ENCODE results near the gene CNEP1R1.
"Not testable (repeated sequence)": the region's sequence is repeated elsewhere in the genome, so short reads cannot be mapped to it uniquely, and the experiment has no call there.

The CNEP1R1 gene

GRCh38 chr16:50024684-50025536, at the start of gene CNEP1R1:
Gene CNEP1R1 (plus strand): TSS chr16:50025225. CDS start chr16:50025316, 91 bp downstream.
- DNase-seq: peak; percentile 92

- DNase-seq: no peak
These were observed 47.6 kb upstream of the CNEP1R1 start for GRCh38 chr16:49977427-49977826.

GRCh38 chr16:49978569-49979326, 46.3 kb upstream of the CNEP1R1 start:
- no peak for DNase-seq

DNA sequence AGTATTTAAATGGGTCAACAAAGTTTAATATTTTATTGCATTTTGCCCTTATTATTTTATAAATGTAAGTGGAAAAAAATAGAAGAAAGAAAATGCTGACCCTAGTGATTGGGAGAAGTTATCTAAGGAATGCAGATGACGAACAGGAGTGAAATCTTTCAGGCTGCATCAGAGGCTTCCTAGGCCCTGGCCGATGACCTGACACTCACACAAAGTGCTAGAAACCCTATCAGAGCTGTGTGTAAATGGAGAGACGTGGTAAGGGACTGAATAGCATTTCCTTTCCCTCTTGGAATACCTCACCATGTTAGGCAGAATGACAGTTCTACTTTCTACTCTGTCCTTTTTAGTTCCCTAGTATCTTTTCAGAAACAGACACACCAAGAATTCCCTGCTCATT, 44.9 kb upstream of the CNEP1R1 start:
- no peak for DNase-seq

GRCh38 chr16:49986351-49987124, 38.5 kb upstream of the CNEP1R1 start:
- DNase-seq: no peak

DNA sequence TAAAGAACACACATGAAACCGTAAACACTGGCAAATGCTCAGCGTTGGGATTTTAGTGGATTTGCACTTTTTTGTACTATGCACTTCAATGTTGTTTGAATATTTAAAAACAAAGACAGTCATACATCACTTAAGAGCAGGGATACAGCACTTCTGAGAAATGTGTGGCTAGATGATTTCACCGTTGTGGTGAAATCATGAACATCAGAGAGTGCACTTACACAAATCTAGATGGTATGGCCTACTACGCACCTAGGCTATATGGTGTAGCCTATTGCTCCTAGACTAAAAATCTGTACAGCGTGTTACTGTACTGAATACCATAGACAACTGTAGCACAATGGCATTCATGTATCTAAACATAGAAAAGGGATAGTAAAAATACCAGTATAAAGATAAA, 37.6 kb upstream of the CNEP1R1 start:
- DNase-seq: no peak

DNA sequence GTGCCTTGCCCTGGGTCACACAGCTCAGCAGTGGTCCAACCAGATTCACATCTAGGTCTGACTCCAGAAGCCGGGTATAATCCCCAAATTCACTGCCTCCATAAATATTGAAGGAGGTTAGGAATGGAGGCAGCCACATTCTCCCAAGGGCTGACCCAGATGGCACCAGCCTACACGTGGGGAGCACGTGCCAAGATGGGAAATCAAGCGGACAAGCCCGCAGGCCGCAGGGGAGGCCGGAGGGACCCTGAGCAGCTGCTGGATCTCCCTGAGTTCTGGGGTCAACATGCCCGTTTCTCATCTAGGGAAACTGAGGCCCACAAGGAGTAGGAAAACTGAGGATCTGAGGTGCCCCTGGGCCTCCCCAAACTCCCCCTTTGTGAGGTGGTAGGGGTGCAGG, 32.2 kb upstream of the CNEP1R1 start:
- no peak for DNase-seq

- no peak for DNase-seq
These were observed 31.4 kb upstream of the CNEP1R1 start for GRCh38 chr16:49993579-49993978.

DNA sequence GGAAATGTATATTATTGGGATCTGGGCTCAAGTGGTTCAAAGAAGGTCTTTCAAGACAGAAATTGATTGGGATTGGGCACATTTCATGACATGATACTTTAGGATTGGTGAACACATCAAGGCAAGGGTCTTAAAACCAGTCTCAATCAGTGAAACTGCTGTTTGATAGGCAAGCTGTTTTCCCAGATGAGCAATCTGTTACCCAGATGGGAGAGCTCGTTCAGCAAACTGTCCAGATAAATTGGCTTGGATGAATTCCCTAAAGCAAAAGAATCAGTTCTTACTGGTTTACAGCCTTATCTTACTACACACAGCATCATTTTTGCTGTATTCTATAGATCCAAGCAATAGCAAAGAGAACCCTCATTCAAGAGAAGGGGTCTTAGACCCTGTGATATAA, 31.0 kb upstream of the CNEP1R1 start:
- DNase-seq: no peak

DNA sequence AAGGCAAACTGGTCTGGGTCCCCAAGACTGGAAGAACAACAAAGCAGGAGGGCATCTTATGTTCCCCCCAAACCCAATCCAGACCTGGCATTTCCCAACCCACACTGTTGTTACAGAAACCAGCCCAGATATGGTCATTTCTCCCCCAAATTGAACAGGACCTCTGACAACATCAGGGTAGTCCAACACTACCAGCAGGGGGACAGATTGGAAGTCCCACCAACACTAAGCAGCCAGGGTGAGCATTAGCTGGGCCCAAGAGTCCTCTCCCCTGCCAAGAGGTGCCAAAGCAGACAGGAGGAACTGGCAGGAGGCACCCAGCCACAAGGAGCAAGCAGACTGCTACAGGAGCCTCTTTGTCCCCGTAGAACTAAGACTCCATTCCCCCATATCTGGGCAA, 29.3 kb upstream of the CNEP1R1 start:
- DNase-seq: no peak

GRCh38 chr16:49997721-49998251, 27.2 kb upstream of the CNEP1R1 start:
- DNase-seq: no peak

GRCh38 chr16:49998991-49999390, 26.0 kb upstream of the CNEP1R1 start:
- no peak for DNase-seq

GRCh38 chr16:50001144-50001543, 23.9 kb upstream of the CNEP1R1 start:
- no peak for DNase-seq

- DNase-seq: no peak
These were observed 22.8 kb upstream of the CNEP1R1 start for GRCh38 chr16:50002190-50002589.

GRCh38 chr16:50004239-50004638, 20.8 kb upstream of the CNEP1R1 start:
- no peak for DNase-seq

- DNase-seq: no peak
These were observed 18.1 kb upstream of the CNEP1R1 start for GRCh38 chr16:50006964-50007363.

GRCh38 chr16:50007744-50008143, 17.3 kb upstream of the CNEP1R1 start:
- no peak for DNase-seq

GRCh38 chr16:50010212-50010611, 14.8 kb upstream of the CNEP1R1 start:
- DNase-seq: no peak

GRCh38 chr16:50011707-50012106, 13.3 kb upstream of the CNEP1R1 start:
- no peak for DNase-seq

- no peak for DNase-seq
These were observed 12.8 kb upstream of the CNEP1R1 start for GRCh38 chr16:50012182-50012581.

GRCh38 chr16:50014211-50014610, 10.8 kb upstream of the CNEP1R1 start:
- DNase-seq: not testable (repeated sequence)

- DNase-seq: no peak
These were observed 9.4 kb upstream of the CNEP1R1 start for GRCh38 chr16:50015631-50016030.

- no peak for DNase-seq
These were observed 7.5 kb upstream of the CNEP1R1 start for GRCh38 chr16:50017553-50017952.
